ENCODE measurements around the gene ZNF778. TPM values are rescaled to one million over a fixed set of nuclear protein-coding genes. Genes with fewer than 3 reads are reported as not detected.

ZNF778 gene
- total RNA-seq, 2 donors from 2014 or later, result 3.9 to 6.4 TPM

GRCh38 chr16:89171216-89172170 lies 46.0 kb upstream of the ZNF778 start, which contains the start of gene CDH15:
Gene CDH15, plus strand, starts transcription at chr16:89171748. Its CDS starts 84 bp downstream, at chr16:89171832.
- Histone ChIP-seq H3K36me3 (no peaks in the 10 kb centered on the region), H3K9ac (ENCODE audit: low read depth in 2 of 2, low read length in 2 of 2) (peak within 1 kb of the TSS in 1 of 2 donors; percentile 26), H3K9me3 (no peaks in the 10 kb centered on the region), H3K27me3 (peaks cover 24% of the 10 kb centered on the region), H3K4me1 (peaks cover 8% of the 10 kb centered on the region), H3K4me3 (peak within 1 kb of the TSS; percentile 20), H3K27ac (no peak within 1 kb of the TSS)
- no peak for TF ChIP-seq CTCF (IDR thresholded peaks at IDR 0.05)
- DNase-seq, result peak; percentile 97
- intact Hi-C loops (cut with DNase I), result no loop called here

- TF ChIP-seq CTCF (IDR thresholded peaks at IDR 0.05), result no peak
- DNase-seq, result no peak
- H3K27ac ChIP-seq, result no peak overlapping the region
- H3K4me3 ChIP-seq, result no peak overlapping the region
- H3K27me3 ChIP-seq, result peaks cover 24% of the 10 kb centered on the region
- intact Hi-C loops (cut with DNase I), result no loop called here
- H3K36me3 ChIP-seq, result no peaks in the 10 kb centered on the region
- no peaks in the 10 kb centered on the region for H3K9me3 ChIP-seq
- H3K4me1 ChIP-seq, result peaks cover 7% of the 10 kb centered on the region
- H3K9ac ChIP-seq (ENCODE audit: low read depth in 2 of 2, low read length in 2 of 2), result peak overlapping the region in 1 of 2 donors; percentile 26
Measured at GRCh38 chr16:89172171-89172527, 45.4 kb upstream of the ZNF778 start.

GRCh38 chr16:89172528-89173173 lies 44.9 kb upstream of the ZNF778 start:
- no peak for DNase-seq
- no peaks in the 10 kb centered on the region for H3K9me3 ChIP-seq
- peaks cover 4% of the 10 kb centered on the region for H3K4me1 ChIP-seq
- H3K27me3 ChIP-seq, result peaks cover 24% of the 10 kb centered on the region
- intact Hi-C loops (cut with DNase I), result no loop called here
- no peak for TF ChIP-seq CTCF (IDR thresholded peaks at IDR 0.05)
- no peak overlapping the region for H3K4me3 ChIP-seq
- no peaks in the 10 kb centered on the region for H3K36me3 ChIP-seq
- no peak overlapping the region for H3K9ac ChIP-seq (ENCODE audit: low read depth in 2 of 2, low read length in 2 of 2)
- no peak overlapping the region for H3K27ac ChIP-seq

DNA sequence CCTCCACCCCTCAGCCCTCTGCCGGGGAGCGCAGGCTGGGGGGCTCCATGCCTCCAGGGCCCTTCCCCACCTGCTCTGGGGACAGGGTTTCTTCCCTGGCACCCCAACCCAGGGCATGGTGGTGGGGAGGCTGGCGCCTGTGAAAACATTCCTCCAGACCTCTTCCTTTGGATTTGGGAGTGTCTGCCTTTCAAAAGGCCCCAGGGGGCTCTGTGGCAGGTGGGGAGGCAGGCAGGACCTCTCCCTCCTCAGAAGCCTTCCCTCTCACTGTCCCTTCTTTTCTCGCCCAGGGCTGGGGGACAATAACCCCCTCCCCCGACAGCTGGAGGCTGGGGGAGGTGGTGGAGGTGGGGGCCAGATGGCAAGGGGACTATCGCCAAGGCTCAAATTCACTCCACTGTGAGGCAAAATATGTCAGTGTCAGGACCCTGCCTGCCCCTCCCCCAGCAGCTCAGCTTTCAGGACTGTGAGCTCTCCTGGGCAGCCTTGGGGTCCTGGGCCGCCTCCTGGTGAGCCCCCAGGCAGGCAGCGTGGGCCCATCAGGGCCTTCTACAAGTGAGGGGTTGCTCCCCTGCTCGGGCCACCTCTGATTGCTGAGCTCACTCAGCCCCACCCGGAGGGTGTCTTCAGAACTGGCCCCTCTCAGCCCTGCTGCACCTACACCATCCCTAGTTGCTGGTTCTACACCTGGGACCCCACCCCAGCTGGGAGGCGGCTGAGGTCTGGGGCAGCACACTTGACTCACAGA lies 44.2 kb upstream of the ZNF778 start:
- Histone ChIP-seq H3K9ac (ENCODE audit: low read depth in 2 of 2, low read length in 2 of 2) (no peak overlapping the region), H3K27me3 (peaks cover 17% of the 10 kb centered on the region), H3K4me3 (no peak overlapping the region), H3K27ac (no peak overlapping the region), H3K4me1 (peaks cover 4% of the 10 kb centered on the region), H3K9me3 (no peaks in the 10 kb centered on the region), H3K36me3 (no peaks in the 10 kb centered on the region)
- no peak for TF ChIP-seq CTCF (IDR thresholded peaks at IDR 0.05)
- intact Hi-C loops (cut with DNase I), result no loop called here
- no peak for DNase-seq

Data from colonic mucosa (tissue), 4 donors.